PFSK-1 (cell line): Measurements from ENCODE around the gene TNNT3.

Experiments used
- FOXP2 ChIP-seq: optimal IDR thresholded peaks from 2 replicates; pipeline ENCODE3; 2011; ENCODE audit warnings: borderline replicate concordance, control low read depth, inconsistent platforms; ENCODE audit not compliant: insufficient read depth; ENCODE audit errors: extremely low read length, extremely low read depth
- POLR2AphosphoS5 ChIP-seq: IDR thresholded peaks from 2 replicates; pipeline ENCODE4 v1.6.1; 2012; ENCODE audit warnings: low read depth, mild to moderate bottlenecking, control low read depth, low read length, moderate library complexity
- REST ChIP-seq, 2 experiments: IDR thresholded peaks; 2 replicates each; pipeline versions ENCODE4 v1.6.1 to v1.8.0; 2011 to 2012; ENCODE audit warnings: low read depth in 2 of 2, low read length in 2 of 2, control low read depth in 1 of 2, inconsistent platforms in 1 of 2, mild to moderate bottlenecking in 1 of 2, moderate library complexity in 1 of 2; ENCODE audit not compliant: insufficient read depth in 1 of 2
- SIN3A ChIP-seq: IDR thresholded peaks from 2 replicates; pipeline ENCODE4 v1.6.1; 2012; ENCODE audit warnings: mild to moderate bottlenecking, low read length, moderate library complexity, borderline replicate concordance; ENCODE audit not compliant: insufficient read depth
- TAF1 ChIP-seq: IDR thresholded peaks from 2 replicates; pipeline ENCODE4 v1.6.1; 2012; ENCODE audit warnings: low read length, control low read depth, borderline replicate concordance; ENCODE audit not compliant: insufficient read depth

GRCh38 chr11:1942558-1943260, 23.2 kb downstream of the TNNT3 start:
- peak; percentile 19; the same call in 1 of the 2 replicates for TF ChIP-seq TAF1
- TF ChIP-seq REST (IDR thresholded peaks at IDR 0.05; ENCODE audit: insufficient read depth in 1 of 2, low read depth in 2 of 2, low read length in 2 of 2): no peak
- no peak for TF ChIP-seq POLR2AphosphoS5
- no peak for TF ChIP-seq SIN3A
- no peak for TF ChIP-seq FOXP2
